Astrocyte of the cerebellum (primary cell): ENCODE measurements around the gene SNRNP25.

Source experiments
- DNase-seq: peaks from one replicate; pipeline ENCODE4 v3.0.0-alpha.2; 2011; ENCODE audit warnings: low read depth
- H3K4me3 ChIP-seq: 2 replicates; pipeline ENCODE4 v1.5.1; 2011; ENCODE audit warnings: mild to moderate bottlenecking, low read depth, low read length, moderate library complexity
- in situ Hi-C: cut with HindIII; loops from 2 replicates; pipeline ENCODE4 v1.10.0; 2017; ENCODE audit warnings: low sequenced_read_pairs
- TF ChIP-seq, protein P1 (sequence below): IDR thresholded peaks from 2 replicates; pipeline ENCODE4 v1.5.1; 2012; ENCODE audit warnings: low read length, low read depth, moderate library complexity, mild to moderate bottlenecking; ENCODE audit errors: missing control alignments

SNRNP25 gene

DNA sequence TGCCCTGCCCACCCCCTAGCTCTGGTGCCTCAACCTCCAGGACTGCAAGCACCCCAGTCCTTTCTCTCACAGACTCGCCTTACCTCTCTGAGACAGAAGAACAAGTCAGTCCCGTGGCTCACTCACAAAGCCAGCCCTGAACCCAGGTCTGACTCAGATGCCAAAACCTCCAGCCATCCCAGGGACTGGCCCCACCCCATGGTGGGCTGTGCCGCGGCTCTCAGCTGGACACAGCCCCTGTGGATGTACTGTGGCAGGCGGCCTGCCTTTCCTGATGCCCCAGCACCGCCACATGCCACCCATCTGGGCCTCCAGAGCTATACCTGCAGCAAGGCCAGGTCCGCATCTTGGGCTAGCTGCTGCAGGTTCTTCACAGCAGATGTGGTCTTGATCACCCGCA, 44.2 kb downstream of the SNRNP25 start:
- DNase-seq, result no peak
- in situ Hi-C loops, result no loop called here
- TF ChIP-seq, protein P1, sequence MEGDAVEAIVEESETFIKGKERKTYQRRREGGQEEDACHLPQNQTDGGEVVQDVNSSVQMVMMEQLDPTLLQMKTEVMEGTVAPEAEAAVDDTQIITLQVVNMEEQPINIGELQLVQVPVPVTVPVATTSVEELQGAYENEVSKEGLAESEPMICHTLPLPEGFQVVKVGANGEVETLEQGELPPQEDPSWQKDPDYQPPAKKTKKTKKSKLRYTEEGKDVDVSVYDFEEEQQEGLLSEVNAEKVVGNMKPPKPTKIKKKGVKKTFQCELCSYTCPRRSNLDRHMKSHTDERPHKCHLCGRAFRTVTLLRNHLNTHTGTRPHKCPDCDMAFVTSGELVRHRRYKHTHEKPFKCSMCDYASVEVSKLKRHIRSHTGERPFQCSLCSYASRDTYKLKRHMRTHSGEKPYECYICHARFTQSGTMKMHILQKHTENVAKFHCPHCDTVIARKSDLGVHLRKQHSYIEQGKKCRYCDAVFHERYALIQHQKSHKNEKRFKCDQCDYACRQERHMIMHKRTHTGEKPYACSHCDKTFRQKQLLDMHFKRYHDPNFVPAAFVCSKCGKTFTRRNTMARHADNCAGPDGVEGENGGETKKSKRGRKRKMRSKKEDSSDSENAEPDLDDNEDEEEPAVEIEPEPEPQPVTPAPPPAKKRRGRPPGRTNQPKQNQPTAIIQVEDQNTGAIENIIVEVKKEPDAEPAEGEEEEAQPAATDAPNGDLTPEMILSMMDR, result no peak
- no peak overlapping the region for H3K4me3 ChIP-seq

DNA sequence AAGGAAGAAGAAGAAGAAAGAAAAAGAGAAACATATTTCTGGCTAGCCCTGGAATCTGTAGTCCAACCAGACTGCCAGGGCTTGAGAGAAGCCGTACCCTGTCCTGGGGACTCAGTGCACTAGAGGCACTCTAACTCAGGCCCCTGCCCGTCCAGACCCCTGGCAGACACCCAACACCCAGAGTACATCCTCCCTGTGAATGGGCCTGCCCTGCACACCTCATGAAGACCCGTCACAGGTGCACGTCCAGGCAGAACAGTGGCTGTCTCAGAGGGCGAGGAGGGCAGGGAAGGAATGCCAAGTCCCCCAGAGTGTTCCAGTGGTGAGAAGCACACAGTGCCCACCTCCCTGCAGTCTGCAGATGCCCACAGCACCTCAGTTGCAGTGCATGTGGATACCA, 47.4 kb downstream of the SNRNP25 start:
- no peak overlapping the region for H3K4me3 ChIP-seq
- in situ Hi-C loops, result no loop called here

DNA sequence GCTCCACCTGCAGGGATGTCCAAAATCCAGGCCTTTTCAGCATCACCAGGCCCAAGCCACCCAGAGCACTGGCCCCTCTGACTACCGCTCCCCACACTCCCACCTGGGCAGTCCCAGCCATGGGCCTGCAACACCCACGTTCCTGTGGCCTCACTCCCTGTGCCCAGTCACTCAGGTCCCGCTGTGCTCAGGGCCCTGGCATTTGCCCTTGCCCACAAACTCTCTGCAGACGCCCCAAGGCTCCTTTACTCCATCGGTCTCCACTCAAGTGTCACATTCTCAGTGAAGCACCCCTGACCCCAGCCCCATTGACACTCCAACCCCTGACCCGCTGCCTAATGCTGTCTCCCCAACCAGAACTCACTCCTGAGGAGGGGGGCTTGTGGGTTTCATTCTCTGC, 48.0 kb downstream of the SNRNP25 start:
- no peak for DNase-seq

More for the DNA sequence above, 47.4 kb downstream of the SNRNP25 start:
- TF ChIP-seq, protein P1, result no peak
- DNase-seq, result no peak

GRCh38 chr16:102060-102855, 48.6 kb downstream of the SNRNP25 start:
- no peak for DNase-seq
- H3K4me3 ChIP-seq, result no peak overlapping the region
- TF ChIP-seq, protein P1, result no peak
- in situ Hi-C loops, result no loop called here

More for the DNA sequence above, 48.0 kb downstream of the SNRNP25 start:
- H3K4me3 ChIP-seq, result no peak overlapping the region
- TF ChIP-seq, protein P1, result no peak
- in situ Hi-C loops, result no loop called here

DNA sequence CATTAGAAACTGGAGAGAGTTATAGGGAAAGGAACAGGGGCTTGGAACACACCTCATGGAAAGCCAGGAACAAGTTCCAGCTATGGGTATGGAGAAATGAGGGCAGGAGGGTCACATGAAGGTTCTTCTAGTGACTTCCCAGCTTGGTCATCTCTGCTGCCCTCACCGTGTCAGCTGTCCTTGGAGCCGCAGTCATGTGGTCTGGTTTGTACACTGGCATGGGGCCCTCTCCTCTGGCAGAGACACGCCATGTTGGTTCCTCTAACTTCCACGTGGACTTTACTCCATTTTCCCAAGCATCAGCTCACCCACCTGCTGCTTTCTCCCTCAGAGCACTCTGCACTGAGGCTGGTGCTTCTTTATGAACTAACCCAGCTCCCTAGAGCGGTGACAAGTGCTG, 50.7 kb downstream of the SNRNP25 start:
- no peak overlapping the region for H3K4me3 ChIP-seq
- in situ Hi-C loops, result no loop called here
- no peak for DNase-seq
- TF ChIP-seq, protein P1, result no peak

DNA sequence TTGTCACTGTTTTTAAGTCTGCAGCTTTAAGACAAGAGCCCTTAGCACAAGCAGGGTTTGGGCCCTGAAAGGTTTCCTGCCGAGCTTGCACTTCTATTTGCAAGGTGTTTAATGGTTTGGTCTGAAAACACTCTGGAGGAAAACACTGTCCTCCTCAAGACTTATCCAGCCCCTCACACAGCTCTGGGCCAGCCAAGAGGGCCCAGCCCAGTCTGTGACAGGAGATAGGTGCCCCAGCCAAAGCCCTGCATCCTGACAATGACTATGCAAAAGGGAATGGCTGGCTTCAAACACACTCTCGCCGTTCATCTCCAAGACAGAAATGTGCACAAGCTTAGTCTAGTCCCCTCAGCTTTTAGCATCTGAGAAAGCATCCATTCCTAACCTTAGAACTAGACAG, 51.3 kb downstream of the SNRNP25 start:
- no peak for DNase-seq
- TF ChIP-seq, protein P1, result no peak
- in situ Hi-C loops, result no loop called here
- no peak overlapping the region for H3K4me3 ChIP-seq

DNA sequence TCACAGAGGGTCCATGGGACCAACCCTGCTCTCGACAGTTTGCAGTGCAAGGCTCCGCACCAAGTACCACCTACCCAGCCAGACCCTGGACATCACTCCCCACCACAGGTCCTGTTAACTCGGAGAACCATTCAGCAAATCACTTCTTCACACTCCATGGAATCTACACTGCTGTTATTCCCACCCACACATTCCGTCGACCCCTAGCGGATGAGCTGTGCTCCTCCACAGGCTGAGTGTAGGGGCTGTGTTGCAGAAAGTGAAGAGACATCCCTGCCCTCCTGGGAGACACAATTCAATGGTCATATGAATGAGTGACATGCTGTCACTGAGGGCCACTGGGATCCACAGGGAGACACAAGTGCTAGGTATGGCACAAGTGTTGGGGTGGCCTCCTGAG, 51.9 kb downstream of the SNRNP25 start:
- in situ Hi-C loops, result no loop called here
- no peak for DNase-seq
- TF ChIP-seq, protein P1, result no peak
- no peak overlapping the region for H3K4me3 ChIP-seq
